Measurements from ENCODE around the gene CFAP100. TPM values are rescaled to one million over a fixed set of nuclear protein-coding genes. Genes with fewer than 3 reads are reported as not detected.

CFAP100 gene
- total RNA-seq, 1 experiment from 2014 or later = not detected

GRCh38 chr3:126415661-126416591 is 21.2 kb downstream of the CFAP100 start:
- Histone ChIP-seq H3K9me3 (ENCODE audit: control insufficient read depth in 1 of 2, insufficient read depth in 1 of 2, low read depth in 1 of 2, low read length in 2 of 2) (no peaks in the 10 kb centered on the region), H3K27ac (ENCODE audit: low read depth, low read length) (no peak overlapping the region), H3K79me2 (ENCODE audit: insufficient read depth, low read length) (no peaks in the 10 kb centered on the region), H4K20me1 (ENCODE audit: insufficient read depth) (no peaks in the 10 kb centered on the region), H3K4me2 (ENCODE audit: low read length) (no peak overlapping the region), H3K4me3 (replicated peaks in 1 of 2; ENCODE audit: low read depth in 1 of 2, low read length in 2 of 2) (no peak overlapping the region), H3K36me3 (ENCODE audit: control insufficient read depth in 1 of 2, insufficient read depth in 2 of 2, low read length in 2 of 2) (no peaks in the 10 kb centered on the region), H3K9me2 (ENCODE audit: insufficient read depth) (no peaks in the 10 kb centered on the region), H2AFZ (ENCODE audit: low read depth, low read length, poor library complexity, severe bottlenecking) (no peak overlapping the region), H3K4me1 (ENCODE audit: control insufficient read depth in 1 of 2, insufficient read depth in 2 of 2, low read length in 2 of 2) (peaks cover 10 to 19% of the 10 kb centered on the region in 2 experiments; a peak in 3 of 4 replicates), H3K27me3 (ENCODE audit: insufficient read depth, low read length) (0 out of 2 replicates have a peak, but pooled peaks cover 2% of the 10 kb centered on the region), H3K9ac (ENCODE audit: low read length) (no peak overlapping the region)
- ChIA-PET POLR2A (no interaction called here), CTCF (no interaction called here), RAD21 (ENCODE audit: low non-redundant PET in 1 of 2, low total read pairs in 2 of 2, uncharacterized antibody in 2 of 2, unreplicated experiment in 2 of 2) (no interaction called here)
- intact Hi-C loops (cut with micrococcal nuclease) = no loop called here
- no peak for TF ChIP-seq FOSL1 (IDR thresholded peaks at IDR 0.05; ENCODE audit: low read depth)
- TF ChIP-seq YY1 (IDR thresholded peaks at IDR 0.05; ENCODE audit: extremely low read depth, insufficient replicate concordance, low read depth, low read length) = no peak
- TF ChIP-seq ZNF274 (IDR thresholded peaks at IDR 0.05; ENCODE audit: low read depth, low read length) = no peak
- TF ChIP-seq ELF1 (IDR thresholded peaks at IDR 0.05; ENCODE audit: borderline replicate concordance, low read depth) = no peak
- TF ChIP-seq EGR1 (IDR thresholded peaks at IDR 0.05; ENCODE audit: low read depth) = no peak
- TF ChIP-seq SP1 (IDR thresholded peaks at IDR 0.05; ENCODE audit: low read depth) = no peak
- TF ChIP-seq EZH2phosphoT487 (IDR thresholded peaks at IDR 0.05; ENCODE audit: borderline replicate concordance) = no peak
- no peak for TF ChIP-seq CEBPB (IDR thresholded peaks at IDR 0.05; ENCODE audit: low read depth)
- no peak for TF ChIP-seq TCF7L2 (IDR thresholded peaks at IDR 0.05; ENCODE audit: borderline replicate concordance, extremely low read depth, insufficient read depth, insufficient read length)
- TF ChIP-seq, protein P1, sequence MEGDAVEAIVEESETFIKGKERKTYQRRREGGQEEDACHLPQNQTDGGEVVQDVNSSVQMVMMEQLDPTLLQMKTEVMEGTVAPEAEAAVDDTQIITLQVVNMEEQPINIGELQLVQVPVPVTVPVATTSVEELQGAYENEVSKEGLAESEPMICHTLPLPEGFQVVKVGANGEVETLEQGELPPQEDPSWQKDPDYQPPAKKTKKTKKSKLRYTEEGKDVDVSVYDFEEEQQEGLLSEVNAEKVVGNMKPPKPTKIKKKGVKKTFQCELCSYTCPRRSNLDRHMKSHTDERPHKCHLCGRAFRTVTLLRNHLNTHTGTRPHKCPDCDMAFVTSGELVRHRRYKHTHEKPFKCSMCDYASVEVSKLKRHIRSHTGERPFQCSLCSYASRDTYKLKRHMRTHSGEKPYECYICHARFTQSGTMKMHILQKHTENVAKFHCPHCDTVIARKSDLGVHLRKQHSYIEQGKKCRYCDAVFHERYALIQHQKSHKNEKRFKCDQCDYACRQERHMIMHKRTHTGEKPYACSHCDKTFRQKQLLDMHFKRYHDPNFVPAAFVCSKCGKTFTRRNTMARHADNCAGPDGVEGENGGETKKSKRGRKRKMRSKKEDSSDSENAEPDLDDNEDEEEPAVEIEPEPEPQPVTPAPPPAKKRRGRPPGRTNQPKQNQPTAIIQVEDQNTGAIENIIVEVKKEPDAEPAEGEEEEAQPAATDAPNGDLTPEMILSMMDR (IDR thresholded peaks at IDR 0.05 in 2 of 3, conservative IDR thresholded peaks at IDR 0.05 in 1 of 3; ENCODE audit: borderline replicate concordance in 1 of 3, insufficient read depth in 1 of 3, low read depth in 2 of 3, low read length in 2 of 3) = no peak
- TF ChIP-seq SRF (IDR thresholded peaks at IDR 0.05; ENCODE audit: low read depth) = no peak
- no peak for TF ChIP-seq EZH2 (IDR thresholded peaks at IDR 0.05)
- TF ChIP-seq, protein P2, sequence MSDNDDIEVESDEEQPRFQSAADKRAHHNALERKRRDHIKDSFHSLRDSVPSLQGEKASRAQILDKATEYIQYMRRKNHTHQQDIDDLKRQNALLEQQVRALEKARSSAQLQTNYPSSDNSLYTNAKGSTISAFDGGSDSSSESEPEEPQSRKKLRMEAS (IDR thresholded peaks at IDR 0.05) = no peak
- TF ChIP-seq, protein P3, sequence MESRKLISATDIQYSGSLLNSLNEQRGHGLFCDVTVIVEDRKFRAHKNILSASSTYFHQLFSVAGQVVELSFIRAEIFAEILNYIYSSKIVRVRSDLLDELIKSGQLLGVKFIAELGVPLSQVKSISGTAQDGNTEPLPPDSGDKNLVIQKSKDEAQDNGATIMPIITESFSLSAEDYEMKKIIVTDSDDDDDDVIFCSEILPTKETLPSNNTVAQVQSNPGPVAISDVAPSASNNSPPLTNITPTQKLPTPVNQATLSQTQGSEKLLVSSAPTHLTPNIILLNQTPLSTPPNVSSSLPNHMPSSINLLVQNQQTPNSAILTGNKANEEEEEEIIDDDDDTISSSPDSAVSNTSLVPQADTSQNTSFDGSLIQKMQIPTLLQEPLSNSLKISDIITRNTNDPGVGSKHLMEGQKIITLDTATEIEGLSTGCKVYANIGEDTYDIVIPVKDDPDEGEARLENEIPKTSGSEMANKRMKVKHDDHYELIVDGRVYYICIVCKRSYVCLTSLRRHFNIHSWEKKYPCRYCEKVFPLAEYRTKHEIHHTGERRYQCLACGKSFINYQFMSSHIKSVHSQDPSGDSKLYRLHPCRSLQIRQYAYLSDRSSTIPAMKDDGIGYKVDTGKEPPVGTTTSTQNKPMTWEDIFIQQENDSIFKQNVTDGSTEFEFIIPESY (IDR thresholded peaks at IDR 0.05; ENCODE audit: extremely low read depth, insufficient replicate concordance, low read length) = no peak
- DNase-seq (ENCODE audit: low read depth, low spot score) = no peak
- no peak for ATAC-seq
- no TSS peak for BruUV-seq (replicated peaks)
